ENCODE results near the gene MORN1. TPM values are rescaled to one million over a fixed set of nuclear protein-coding genes. Genes with fewer than 3 reads are reported as not detected.

Gene MORN1
- total and polyA plus RNA-seq, 4 donors = 2.3 to 6.9 (median 3.6) TPM

DNA sequence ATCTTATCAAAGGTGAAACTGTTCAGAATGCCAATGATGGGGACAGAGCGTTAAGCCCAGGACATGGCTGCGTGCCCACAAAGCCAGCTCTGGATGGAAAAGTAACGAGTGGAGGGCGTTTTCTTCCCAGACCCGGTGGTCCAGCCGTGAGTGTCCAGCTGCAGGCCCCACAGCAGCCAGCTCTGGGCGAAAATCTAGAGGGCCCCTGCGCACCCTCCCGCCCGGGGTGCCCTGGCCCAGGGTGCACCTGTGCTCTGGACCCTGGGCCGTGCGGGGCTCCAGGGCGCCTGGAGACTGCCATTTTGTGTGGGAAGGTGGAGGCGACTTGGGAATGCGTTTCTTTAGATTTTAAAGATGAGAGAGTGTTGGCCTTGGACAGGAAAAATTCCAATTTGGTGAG lies 104.4 kb downstream of the MORN1 start:
- WGBS = 90% methylated on average over 15 of the region's 15 CpGs
- Histone ChIP-seq H3K9ac (ENCODE audit: low read depth in 1 of 2, low read length in 2 of 2) (no peak overlapping the region), H3K4me3 (ENCODE audit: low read depth in 1 of 3, low read length in 3 of 3) (no peak overlapping the region), H3K9me3 (ENCODE audit: control insufficient read depth in 4 of 4, low read length in 3 of 4) (no peaks in the 10 kb centered on the region), H3K36me3 (ENCODE audit: control insufficient read depth in 4 of 4, insufficient read depth in 3 of 4, low read depth in 1 of 4, low read length in 3 of 4) (peaks cover 0 to 1% (median 0%) of the 10 kb centered on the region in 4 donors), H3K4me1 (ENCODE audit: control insufficient read depth in 4 of 4, insufficient read depth in 4 of 4, low read length in 3 of 4) (peaks cover 22 to 62% (median 41%) of the 10 kb centered on the region in 4 donors), H3K27ac (ENCODE audit: low read depth in 1 of 2, low read length in 2 of 2) (no peak overlapping the region), H3K27me3 (ENCODE audit: control insufficient read depth in 4 of 4, insufficient read depth in 4 of 4, low read length in 3 of 4) (no peaks in the 10 kb centered on the region)
- TF ChIP-seq HNF4G (IDR thresholded peaks at IDR 0.05) (no peak), JUND (IDR thresholded peaks at IDR 0.05) (no peak), FOXA1 (IDR thresholded peaks at IDR 0.05) (no peak), YY1 (IDR thresholded peaks at IDR 0.05) (no peak), EGR1 (IDR thresholded peaks at IDR 0.05; ENCODE audit: low read depth in 2 of 2) (no peak), TAF1 (conservative IDR thresholded peaks at IDR 0.05) (no peak), RXRA (IDR thresholded peaks at IDR 0.05) (no peak), RAD21 (IDR thresholded peaks at IDR 0.05) (no peak), HNF4A (conservative IDR thresholded peaks at IDR 0.05) (no peak)
- TF ChIP-seq, protein P1, sequence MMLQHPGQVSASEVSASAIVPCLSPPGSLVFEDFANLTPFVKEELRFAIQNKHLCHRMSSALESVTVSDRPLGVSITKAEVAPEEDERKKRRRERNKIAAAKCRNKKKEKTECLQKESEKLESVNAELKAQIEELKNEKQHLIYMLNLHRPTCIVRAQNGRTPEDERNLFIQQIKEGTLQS (IDR thresholded peaks at IDR 0.05) = no peak
- TF ChIP-seq, protein P2, sequence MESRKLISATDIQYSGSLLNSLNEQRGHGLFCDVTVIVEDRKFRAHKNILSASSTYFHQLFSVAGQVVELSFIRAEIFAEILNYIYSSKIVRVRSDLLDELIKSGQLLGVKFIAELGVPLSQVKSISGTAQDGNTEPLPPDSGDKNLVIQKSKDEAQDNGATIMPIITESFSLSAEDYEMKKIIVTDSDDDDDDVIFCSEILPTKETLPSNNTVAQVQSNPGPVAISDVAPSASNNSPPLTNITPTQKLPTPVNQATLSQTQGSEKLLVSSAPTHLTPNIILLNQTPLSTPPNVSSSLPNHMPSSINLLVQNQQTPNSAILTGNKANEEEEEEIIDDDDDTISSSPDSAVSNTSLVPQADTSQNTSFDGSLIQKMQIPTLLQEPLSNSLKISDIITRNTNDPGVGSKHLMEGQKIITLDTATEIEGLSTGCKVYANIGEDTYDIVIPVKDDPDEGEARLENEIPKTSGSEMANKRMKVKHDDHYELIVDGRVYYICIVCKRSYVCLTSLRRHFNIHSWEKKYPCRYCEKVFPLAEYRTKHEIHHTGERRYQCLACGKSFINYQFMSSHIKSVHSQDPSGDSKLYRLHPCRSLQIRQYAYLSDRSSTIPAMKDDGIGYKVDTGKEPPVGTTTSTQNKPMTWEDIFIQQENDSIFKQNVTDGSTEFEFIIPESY (IDR thresholded peaks at IDR 0.05) = no peak
- DNase-seq (ENCODE audit: low spot score) = no peak

DNA sequence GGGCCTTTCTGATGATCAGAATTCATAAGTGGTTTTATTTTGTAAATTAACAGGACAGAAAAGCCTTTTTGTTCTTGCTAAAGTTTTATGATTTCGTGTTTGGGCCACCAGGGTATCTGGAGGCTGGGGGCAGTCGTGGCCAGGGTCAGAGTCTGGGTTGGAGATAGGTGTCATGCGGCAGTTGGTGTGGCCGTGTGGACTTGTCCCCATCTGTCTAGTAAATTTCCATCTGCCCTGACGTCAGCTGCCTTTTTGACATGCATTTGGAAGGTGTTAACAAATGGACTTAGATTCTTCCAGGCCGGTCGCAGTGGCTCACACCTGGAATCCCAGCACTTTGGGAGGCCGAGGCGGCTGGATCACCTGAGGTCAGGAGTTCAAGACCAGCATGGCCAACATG lies 106.4 kb downstream of the MORN1 start:
- Histone ChIP-seq H3K4me1 (ENCODE audit: control insufficient read depth in 4 of 4, insufficient read depth in 4 of 4, low read length in 3 of 4) (peaks cover 18 to 47% (median 31%) of the 10 kb centered on the region in 4 donors), H3K27me3 (ENCODE audit: control insufficient read depth in 4 of 4, insufficient read depth in 4 of 4, low read length in 3 of 4) (no peaks in the 10 kb centered on the region), H3K27ac (ENCODE audit: low read depth in 1 of 2, low read length in 2 of 2) (peak overlapping the region; percentile 83 to 93), H3K9me3 (ENCODE audit: control insufficient read depth in 4 of 4, low read length in 3 of 4) (no peaks in the 10 kb centered on the region), H3K9ac (ENCODE audit: low read depth in 1 of 2, low read length in 2 of 2) (no peak overlapping the region), H3K4me3 (ENCODE audit: low read depth in 1 of 3, low read length in 3 of 3) (no peak overlapping the region), H3K36me3 (ENCODE audit: control insufficient read depth in 4 of 4, insufficient read depth in 3 of 4, low read depth in 1 of 4, low read length in 3 of 4) (peaks cover 0 to 1% (median 0%) of the 10 kb centered on the region in 4 donors)
- no peak for TF ChIP-seq FOXA1 (IDR thresholded peaks at IDR 0.05)
- TF ChIP-seq FOXA2 (IDR thresholded peaks at IDR 0.05) = no peak
- TF ChIP-seq, protein P3, sequence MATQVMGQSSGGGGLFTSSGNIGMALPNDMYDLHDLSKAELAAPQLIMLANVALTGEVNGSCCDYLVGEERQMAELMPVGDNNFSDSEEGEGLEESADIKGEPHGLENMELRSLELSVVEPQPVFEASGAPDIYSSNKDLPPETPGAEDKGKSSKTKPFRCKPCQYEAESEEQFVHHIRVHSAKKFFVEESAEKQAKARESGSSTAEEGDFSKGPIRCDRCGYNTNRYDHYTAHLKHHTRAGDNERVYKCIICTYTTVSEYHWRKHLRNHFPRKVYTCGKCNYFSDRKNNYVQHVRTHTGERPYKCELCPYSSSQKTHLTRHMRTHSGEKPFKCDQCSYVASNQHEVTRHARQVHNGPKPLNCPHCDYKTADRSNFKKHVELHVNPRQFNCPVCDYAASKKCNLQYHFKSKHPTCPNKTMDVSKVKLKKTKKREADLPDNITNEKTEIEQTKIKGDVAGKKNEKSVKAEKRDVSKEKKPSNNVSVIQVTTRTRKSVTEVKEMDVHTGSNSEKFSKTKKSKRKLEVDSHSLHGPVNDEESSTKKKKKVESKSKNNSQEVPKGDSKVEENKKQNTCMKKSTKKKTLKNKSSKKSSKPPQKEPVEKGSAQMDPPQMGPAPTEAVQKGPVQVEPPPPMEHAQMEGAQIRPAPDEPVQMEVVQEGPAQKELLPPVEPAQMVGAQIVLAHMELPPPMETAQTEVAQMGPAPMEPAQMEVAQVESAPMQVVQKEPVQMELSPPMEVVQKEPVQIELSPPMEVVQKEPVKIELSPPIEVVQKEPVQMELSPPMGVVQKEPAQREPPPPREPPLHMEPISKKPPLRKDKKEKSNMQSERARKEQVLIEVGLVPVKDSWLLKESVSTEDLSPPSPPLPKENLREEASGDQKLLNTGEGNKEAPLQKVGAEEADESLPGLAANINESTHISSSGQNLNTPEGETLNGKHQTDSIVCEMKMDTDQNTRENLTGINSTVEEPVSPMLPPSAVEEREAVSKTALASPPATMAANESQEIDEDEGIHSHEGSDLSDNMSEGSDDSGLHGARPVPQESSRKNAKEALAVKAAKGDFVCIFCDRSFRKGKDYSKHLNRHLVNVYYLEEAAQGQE (IDR thresholded peaks at IDR 0.05) = no peak
- TF ChIP-seq NR2F2 (IDR thresholded peaks at IDR 0.05) = no peak
- TF ChIP-seq YY1 (IDR thresholded peaks at IDR 0.05) = no peak
- TF ChIP-seq RXRA (IDR thresholded peaks at IDR 0.05) = peak in 1 of 2 donors; percentile 37
- peak; percentile 17 to 61 for TF ChIP-seq HNF4A (conservative IDR thresholded peaks at IDR 0.05)
- TF ChIP-seq HNF4G (IDR thresholded peaks at IDR 0.05) = peak; percentile 14
- no peak for TF ChIP-seq GABPA (IDR thresholded peaks at IDR 0.05 in 1 of 2, conservative IDR thresholded peaks at IDR 0.05 in 1 of 2)
- no peak for TF ChIP-seq JUND (IDR thresholded peaks at IDR 0.05)
- TF ChIP-seq, protein P1 (IDR thresholded peaks at IDR 0.05) = no peak
- TF ChIP-seq, protein P2 (IDR thresholded peaks at IDR 0.05) = no peak
- TF ChIP-seq TAF1 (conservative IDR thresholded peaks at IDR 0.05) = no peak
- no peak for TF ChIP-seq RAD21 (IDR thresholded peaks at IDR 0.05)
- TF ChIP-seq EGR1 (IDR thresholded peaks at IDR 0.05; ENCODE audit: low read depth in 2 of 2) = no peak
- TF ChIP-seq, protein P4, sequence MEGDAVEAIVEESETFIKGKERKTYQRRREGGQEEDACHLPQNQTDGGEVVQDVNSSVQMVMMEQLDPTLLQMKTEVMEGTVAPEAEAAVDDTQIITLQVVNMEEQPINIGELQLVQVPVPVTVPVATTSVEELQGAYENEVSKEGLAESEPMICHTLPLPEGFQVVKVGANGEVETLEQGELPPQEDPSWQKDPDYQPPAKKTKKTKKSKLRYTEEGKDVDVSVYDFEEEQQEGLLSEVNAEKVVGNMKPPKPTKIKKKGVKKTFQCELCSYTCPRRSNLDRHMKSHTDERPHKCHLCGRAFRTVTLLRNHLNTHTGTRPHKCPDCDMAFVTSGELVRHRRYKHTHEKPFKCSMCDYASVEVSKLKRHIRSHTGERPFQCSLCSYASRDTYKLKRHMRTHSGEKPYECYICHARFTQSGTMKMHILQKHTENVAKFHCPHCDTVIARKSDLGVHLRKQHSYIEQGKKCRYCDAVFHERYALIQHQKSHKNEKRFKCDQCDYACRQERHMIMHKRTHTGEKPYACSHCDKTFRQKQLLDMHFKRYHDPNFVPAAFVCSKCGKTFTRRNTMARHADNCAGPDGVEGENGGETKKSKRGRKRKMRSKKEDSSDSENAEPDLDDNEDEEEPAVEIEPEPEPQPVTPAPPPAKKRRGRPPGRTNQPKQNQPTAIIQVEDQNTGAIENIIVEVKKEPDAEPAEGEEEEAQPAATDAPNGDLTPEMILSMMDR (IDR thresholded peaks at IDR 0.05; ENCODE audit: low read depth, low read length, missing input control) = no peak
- TF ChIP-seq SP1 (IDR thresholded peaks at IDR 0.05) = peak; percentile 48
- TF ChIP-seq, protein P5, sequence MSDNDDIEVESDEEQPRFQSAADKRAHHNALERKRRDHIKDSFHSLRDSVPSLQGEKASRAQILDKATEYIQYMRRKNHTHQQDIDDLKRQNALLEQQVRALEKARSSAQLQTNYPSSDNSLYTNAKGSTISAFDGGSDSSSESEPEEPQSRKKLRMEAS (IDR thresholded peaks at IDR 0.05) = no peak
- 83% methylated on average over 9 of the region's 9 CpGs for WGBS
- no peak for DNase-seq (ENCODE audit: low spot score)

Measured in liver (tissue), 9 donors.